Pons (tissue), 1 donor: ENCODE results near the gene NXN.
"Not testable (repeated sequence)": the region's sequence is repeated elsewhere in the genome, so short reads cannot be mapped to it uniquely, and the experiment has no call there.

Experiments used
- DNase-seq: peaks from one replicate; pipeline ENCODE4 v3.0.0-alpha.2; 2016; ENCODE audit warnings: low spot score

Gene NXN

DNA sequence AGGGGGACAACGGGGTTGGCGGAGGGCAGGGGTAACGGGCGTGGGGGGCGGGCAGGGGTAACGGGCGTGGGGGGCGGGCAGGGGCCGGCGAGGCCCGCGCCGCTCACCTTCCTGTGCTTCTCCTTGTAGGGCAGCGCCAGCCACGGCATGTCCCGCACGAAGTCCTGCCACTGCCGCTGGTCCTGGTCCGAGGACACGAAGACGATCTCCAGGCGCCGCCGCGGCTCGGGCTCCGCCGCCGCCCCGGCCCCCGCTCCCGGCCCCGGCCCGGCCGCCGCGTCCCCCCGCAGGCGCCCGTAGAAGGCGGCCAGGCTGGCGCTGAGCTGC, 401 bp downstream of the NXN start:
- no peak for DNase-seq

DNA sequence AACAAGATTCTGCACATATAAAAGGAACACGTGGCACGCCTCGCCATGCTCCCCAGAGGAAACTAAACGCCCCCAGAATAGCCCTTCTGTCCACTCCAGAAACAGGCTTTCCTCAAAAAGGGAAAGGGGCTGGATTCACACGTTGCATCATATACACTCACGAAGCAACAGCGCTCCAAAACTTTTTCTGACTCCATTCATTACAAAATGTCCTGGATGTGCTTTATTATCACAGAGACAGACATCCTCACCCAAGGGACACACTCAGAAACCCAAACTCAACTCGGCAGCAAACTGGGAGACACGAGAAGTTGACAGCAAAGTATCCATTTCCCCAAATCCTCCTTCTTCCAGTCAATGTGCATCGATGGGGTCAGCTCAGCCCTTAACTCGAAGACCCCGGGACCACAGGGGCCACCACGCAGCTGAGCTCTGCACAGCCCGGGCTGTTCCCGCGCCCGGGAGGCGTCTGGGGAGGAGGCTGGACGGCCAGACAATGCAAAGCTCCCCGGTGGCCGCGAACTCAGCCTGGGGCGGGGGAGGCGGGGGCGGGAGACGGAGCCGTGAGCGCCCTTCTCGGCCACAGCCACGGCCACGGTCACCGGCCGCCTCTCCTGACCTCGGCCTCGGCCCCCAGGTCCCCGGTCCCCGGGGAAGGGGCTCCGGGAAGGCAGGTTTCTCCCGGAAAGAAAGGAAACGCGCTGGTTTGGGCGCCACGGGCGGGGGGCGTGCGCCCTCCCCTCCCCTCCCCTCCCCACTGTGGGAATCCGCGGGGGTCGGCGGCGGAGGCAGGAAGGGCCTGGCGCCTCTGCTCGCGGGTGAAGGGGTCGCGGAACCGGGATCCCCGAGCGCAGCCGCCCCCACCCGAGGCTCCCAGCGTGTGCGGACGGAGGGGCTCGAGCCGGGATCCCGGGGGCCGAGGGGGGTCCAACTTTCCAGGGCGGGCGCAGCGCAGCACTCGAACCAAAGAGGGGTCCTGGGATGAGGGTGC, 1.2 kb downstream of the NXN start:
- DNase-seq = no peak

DNA sequence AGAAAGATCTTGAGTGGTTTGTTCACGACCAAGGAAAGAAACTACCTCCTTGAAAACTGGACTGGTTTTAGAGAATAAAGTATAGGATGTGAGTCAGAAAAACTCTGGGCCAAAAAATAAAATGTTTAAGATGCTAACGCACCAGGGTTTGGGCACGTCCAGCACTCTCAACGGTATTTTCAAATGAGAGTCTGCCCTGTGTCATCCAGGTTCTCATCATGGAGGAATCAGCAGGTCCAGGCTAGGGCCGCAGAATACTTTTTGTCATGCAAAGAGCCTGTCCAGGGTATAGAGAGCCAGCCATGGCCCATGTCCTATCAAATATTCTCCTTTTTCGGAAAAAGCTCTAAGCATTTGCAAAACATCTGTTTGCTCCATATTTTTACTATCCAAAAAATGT, 2.4 kb downstream of the NXN start:
- DNase-seq = no peak

DNA sequence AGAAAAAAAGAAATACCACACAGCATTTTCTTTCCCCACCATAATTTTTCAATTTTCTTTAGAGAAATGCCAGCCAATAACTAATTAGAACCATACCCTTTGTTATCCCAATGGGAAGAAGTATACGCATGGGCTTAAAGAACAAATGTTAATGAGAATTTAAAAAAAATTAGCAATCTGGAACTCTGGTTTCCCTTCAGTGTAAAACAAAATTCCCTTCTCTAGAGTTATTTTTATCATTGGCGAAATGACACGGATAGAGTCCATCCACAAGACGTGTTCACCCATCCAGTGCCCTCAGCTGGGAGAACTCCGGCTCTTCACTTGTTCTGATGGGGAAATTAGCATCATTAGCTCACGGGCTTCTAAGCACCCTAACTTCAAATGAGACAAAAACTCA, 3.3 kb downstream of the NXN start:
- no peak for DNase-seq

DNA sequence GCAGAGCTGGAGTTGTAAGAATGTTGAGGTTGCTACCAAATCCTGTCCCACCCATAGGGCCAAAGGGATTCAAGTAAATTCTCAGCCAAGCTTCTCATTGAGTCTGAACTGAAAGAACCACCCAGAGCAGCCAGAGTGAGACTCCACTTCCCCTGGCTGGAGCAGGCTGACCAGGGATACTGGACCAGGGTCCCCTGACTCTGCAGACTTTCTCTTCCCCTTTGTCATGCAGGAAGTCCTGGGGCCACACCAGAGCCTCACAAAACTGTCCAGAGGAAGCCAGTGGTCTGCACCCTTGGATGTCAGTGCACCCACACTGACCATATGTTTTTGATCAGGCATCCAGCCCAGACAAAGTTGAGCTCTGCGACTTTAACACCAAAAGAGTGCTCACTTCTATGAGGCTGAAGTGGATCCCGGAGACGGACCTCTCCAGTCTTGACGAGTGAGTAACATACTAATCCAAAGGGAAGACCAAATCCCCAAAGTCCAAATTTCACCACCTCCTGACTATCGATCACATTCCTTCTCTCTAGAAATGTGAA, 4.1 kb downstream of the NXN start:
- DNase-seq = peak; percentile 57

DNA sequence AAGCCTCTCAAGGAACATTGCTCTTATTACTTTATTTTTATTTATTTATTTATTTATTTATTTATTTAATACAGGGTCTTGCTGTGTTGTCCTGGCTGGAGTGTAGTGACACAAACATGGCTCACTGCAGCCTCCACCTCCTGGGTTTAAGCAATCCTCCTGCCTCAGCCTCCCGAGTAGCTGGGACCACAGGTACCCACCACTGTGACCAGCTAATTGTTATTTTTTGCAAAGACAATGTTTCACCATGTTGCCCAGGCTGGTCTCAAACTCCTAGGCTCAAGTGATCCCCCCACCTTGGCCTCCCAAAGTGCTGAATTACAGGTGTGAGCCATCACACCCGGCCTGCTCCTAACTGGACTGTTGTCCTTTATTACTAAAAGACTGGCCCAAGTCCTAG, 4.8 kb downstream of the NXN start:
- DNase-seq = not testable (repeated sequence)

DNA sequence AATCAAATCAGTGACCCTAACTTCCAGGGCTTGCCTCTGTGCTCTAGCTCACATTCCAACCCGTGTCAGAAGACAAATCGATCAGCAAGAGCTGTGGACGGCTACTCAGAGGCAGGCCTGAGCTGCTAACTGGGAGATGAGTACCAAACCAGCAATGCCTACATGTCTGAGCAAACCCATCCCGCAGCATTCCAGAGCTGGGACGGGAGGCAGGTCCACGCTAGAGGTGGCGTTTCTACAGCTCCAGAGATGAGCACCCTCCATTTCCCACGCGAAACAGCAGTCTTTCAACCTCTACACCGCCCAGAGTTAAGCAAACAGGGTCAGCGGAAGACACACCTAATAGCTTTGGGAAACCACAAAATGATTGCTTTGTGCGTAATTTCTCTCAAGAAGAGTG, 6.5 kb downstream of the NXN start:
- DNase-seq = no peak

DNA sequence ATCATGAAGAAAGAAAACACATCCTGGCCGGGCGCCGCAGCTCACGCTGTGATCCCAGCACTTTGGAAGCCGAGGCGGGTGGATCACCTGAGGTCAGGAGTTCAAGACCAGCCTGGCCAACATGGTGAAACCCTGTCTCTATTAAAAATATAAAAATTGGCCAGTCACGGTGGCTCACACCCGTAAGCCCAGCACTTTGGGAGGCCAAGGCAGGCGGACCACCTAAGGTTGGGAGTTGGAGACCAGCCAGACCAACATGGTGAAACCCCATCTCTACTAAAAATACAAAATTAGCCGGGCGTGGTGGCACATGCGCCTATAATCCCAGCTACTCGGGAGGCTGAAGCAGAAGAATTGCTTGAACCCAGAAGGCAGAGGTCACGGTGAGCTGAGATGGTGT, 7.7 kb downstream of the NXN start:
- DNase-seq = not testable (repeated sequence)

DNA sequence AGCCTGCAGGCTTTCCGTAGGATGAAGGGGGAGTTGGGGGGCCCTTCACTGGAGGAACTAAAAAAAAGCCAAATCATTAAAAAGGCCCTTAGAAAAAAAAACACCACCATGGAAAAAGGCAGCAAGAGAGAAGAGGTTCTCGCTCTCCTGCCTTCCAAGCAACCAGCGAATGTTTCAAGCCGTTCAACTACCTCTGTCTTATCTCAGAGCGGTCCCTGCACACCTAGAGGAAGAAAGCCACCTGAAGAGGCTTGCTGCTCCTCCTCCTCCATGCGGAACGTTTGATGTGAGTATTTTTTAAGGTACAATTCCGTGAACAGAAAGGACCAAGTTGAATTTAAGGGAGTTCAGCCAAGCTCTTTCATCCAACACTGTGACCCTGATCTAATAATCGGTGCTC, 9.2 kb downstream of the NXN start:
- no peak for DNase-seq

DNA sequence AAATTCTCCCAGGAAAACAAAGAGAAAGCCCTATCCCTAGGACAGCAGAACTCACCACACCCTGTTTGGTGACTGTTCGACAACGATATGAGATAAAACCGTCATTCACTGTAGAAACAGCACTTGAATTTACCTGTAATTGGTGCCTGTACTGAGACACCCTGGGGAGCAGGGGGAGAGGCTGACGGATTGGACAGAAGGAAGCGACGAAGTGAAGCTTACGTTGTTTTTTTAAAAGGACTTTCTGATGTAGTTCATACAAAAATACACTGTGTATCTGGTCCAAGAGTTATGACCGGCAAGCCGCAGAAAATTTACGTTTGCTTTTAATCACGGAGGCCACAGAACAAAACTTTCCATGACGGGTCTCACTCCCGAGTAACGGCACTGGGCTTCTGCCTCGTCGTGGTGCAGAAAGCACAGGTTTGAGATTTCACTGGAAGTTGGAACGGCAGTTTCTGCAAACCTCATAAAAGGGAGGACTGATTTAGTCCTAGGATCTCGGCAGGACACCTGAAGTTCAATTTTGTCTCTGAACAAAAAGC, 9.7 kb downstream of the NXN start:
- no peak for DNase-seq

DNA sequence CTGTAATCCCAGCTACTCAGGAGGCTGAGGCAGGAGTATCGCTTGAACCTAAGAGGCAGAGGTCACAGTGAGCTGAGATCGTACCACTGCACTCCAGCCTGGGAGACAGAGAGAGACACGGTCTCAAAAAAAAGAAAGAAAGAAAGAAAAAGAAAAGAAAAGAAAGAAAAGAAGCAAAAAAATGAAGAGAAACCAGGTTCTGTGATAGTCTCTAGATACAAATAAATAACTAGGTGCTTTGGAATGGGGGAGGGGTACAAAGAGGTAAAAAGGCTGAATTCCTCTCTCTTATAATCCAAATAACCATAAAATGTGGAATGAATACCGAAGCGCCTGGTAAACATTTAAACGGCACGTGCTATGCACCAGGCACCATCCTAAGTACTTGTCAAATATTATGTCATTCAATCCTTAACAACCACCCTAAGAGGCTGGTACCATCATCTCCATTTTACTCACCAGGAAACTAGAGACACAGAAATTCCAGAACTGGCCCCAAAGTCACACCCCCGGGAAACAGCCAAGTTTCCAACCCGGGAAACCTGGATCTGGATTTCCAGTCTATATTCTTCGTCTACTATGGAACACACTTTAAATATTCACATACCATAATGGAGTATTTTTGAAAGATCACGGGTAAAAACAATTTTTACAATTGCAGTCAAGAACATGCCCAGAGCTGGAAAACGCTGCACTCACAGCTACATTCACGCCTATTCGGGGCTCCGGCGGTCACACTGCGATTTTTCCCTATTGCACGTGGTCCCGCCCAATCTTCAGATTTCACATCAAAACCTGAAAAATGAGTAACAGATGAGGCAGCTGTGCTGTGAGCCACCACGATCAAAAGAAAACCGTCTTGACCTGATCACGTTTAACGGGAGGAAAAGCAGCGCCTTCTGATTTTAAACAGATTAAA, 10.5 kb downstream of the NXN start:
- no peak for DNase-seq

DNA sequence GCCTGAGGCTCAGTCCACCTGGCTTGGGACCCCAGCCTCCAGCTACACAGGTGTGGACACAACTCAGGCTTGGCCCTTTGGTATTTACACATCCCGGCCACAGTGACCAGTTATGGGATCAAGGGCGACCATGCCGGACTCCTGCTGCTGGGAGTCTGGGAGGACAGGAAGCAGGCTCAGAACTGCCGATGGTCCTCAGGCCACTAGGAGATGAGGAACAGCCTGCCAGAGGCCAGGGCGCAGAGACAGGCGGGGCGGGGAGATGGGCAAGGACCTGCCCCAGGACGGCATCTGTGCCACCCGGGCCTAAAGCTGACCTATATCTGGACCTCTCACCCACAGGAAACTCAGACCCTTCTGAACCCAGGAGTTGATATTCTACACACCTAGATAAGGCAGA, 12.5 kb downstream of the NXN start:
- no peak for DNase-seq

DNA sequence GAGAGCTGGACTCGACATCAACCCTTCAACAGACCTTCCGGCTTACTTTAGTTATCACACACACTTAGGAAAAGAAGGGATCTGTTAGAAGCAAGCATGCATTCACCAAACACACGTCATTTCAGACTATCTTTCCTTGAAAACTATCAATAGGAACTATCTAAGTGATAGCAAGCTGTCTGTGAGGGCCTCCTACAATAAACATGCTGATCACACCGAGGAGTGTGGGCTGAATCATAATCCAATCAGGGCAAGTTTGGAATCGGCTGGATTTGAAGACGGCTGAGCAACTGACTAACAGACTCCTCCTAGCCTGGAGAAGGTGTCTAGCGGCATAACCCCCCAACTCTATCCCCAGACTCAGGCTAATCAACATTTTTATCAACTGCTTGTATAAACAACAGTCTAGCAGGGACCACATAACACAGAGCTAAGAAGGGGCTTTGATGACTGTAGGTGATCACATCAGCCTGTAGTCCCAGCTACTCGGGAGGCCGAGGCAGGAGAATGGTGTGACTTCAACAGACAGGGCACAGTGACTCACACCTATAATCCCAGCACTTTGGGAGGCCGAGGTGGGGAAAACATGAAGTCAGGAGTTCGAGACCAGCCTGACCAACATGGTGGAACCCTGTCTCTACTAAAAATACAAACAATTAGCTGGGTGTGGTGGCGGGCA, 14.1 kb downstream of the NXN start:
- DNase-seq = no peak

DNA sequence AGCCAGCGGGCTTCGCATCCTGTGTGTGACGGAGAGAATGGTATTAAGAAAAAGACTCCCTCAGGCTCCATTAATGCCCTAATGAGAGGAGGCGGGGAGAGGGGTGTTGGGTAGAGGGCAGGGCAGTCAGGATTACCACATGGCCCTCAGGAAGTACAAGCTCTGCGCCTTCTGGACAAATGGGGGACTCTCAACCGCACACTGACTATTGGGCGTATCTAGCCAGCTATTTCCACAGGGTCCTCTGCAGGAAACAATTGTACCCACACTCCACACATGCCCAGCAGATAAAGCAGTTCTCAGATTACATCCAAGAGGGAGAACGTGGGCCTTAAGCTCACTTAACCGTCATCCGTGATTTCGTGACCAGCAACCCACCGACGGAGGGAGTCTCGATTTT, 14.7 kb downstream of the NXN start:
- no peak for DNase-seq

DNA sequence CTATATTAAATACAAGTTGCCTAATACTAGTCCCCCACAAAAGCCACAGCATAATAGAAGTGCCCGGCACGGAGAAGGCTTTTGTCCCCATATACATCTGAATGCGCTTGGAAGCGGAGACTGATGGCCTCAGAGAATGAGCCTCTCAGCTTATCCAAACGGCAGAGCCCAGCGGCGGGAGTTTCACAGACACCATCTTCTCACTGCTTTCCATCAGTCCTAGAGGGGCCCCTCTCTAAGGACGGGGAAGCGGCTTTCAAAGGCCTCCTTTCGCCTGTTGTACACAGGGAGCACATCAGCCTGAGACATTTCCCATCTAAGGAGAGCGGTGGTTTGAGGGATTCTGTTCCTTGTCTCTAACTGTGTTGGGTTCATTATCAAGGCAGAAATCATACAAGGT, 16.9 kb downstream of the NXN start:
- no peak for DNase-seq

DNA sequence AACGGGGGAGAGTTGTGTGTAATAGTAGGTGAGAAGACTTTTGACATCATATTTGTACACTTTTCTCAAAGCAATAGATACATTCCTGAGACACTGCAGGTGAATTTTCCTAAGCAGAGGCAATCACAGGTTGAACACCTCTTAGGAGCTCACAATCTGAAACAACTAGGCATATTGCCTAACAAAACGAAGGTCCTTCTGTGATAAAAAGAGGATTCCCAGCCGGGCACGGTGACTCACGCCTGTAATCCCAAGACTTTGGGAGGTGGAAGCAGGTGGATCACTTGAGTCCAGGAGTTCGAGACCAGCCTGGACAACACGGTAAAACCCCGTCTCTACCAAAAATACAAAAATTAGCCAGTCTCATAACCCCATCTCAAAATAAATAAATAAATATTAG, 17.4 kb downstream of the NXN start:
- no peak for DNase-seq

DNA sequence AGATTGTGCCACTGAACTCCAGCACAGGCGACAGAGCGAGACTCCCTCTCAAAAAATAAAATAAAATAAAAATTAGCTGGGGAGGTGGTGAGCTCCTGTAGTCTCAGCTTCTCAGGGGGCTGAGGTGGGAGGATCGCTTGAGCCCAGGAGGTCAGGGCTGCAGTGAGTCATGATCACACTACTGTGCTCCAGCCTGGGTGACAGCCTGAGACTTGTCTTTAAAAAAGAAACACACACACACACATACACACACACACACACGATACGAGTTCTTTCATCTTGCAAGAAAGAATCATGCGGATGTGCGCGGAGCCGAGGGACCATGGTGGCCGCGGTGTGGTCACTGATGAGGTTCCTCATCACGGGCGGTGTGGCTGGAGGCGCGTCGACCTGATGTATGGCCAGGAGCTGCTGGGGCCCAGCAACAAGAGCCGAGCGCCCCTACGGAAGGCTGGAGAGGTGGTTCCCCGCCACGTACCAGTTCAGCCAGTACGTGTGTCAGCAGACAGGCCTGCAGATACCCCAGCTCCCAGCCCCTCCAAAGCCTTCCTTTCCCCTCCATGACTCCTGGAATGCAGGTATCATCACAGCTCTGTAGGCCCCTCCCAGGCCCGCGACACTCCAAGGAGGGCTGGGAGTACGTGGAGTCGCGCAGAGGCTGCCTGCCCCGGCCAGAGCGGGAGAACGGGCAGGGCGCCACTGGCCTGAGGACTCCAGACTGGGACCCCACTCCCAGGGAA, 20.7 kb downstream of the NXN start:
- DNase-seq = no peak

DNA sequence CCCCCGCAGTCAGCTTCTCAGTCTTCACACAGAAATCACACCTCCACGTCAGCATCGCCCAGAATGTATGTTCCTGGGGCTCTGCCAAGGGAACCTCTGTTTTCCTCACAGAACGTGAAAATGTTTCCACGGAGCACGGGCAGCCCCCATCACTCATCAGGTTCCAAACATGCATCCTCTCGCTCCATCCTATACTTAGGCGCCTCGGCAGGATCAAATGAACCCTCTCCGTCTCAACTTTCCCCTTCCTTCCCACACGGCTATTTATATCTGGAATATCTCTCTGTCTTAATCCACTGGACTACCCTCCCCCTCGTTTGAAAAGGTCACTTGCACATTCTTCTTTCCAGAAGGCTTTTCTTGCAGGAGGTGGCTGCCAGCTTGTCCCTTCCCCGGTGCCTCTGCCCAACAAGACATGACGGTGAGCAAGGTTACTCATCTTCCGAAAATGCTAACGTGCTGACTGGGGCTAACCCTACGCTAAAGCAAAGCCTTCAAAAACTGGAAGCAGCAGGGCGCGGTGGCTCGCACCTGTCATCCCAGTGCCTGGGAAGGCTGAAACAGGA, 21.6 kb downstream of the NXN start:
- DNase-seq = no peak

DNA sequence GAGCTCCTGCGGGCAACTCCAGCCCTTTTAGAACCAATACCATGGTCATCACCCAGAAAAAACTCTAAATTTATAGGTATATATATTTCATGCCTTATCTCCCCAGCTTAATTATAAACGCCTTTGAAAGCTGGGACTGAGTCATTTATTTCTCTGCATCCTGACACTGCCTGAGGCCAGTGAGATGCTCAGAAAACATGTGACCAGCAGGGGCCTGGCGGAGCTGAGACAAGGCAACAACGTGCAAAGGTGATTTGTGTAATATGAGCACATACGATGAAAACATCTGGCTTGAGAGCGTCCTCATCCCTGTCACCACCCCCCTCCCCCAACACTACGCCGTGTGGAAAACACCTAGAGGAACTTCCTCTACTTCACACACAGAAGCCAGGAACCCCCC, 22.7 kb downstream of the NXN start:
- DNase-seq = no peak

DNA sequence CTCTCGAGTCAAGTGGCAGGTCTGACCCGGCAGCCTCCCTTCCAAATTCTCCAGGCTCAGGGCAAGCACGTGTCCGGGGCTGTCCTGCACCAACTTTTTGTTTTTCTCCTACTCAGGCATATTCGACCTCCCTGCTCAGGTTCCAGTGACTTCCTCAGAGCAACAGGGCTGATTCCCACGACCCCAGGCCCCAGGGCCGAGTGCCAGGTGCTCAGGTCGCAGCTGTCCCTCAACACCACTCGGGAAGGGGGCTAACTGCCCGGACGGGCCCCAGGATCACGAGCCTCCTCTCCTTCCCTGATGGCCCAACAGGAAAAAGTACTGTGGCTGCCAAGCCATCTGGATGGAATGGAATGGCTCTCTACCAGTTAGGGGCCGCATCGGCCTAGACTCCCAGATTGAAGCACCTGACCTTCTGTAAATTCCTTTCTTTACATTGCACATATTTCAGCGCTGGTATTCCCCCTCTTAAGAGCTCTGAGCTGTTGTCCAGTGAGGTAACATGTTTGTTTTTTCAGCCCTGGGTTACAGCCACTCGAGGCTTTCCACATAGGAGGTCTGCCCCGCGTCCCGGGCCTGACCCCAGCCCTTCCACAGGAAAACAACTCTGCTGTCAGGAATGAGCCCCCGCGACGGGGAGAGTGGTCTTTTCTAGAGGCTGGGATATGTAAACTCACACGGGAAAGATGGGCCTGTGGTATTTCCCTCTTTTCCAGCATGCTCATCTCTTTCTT, 25.0 kb downstream of the NXN start:
- no peak for DNase-seq
